ENCODE results near the gene RHOC.

RHOC gene

DNA sequence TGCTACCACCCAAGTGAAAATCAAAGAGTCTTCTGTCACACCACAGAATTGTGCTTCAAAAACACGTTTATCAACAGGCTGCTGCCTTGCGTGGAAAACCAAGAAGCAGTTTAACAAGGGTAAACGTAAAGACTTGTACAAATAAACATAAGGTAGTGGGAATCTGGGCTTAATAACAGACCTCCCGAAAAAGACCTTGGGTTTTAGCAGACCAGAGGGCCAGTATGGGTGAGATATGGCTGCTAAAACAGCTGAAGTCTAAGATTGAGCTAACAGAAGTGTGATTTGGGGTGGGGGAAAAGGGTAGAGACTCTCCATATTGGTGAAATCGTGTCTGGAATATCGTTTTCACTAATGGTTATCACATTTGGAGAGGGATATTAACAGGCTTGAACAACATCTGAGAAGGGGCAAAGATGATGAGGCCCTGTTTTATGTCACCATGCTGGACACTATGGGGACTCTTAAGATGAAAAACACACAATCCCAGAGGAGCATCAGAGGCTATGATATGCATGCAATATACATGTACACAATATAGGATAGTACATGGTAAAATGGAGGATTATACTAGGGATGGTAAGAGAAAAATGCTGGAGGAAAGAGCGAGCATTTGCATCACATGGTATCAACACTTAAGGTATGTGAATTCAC, 31.1 kb downstream of the RHOC start:
- no peak for DNase-seq

DNA sequence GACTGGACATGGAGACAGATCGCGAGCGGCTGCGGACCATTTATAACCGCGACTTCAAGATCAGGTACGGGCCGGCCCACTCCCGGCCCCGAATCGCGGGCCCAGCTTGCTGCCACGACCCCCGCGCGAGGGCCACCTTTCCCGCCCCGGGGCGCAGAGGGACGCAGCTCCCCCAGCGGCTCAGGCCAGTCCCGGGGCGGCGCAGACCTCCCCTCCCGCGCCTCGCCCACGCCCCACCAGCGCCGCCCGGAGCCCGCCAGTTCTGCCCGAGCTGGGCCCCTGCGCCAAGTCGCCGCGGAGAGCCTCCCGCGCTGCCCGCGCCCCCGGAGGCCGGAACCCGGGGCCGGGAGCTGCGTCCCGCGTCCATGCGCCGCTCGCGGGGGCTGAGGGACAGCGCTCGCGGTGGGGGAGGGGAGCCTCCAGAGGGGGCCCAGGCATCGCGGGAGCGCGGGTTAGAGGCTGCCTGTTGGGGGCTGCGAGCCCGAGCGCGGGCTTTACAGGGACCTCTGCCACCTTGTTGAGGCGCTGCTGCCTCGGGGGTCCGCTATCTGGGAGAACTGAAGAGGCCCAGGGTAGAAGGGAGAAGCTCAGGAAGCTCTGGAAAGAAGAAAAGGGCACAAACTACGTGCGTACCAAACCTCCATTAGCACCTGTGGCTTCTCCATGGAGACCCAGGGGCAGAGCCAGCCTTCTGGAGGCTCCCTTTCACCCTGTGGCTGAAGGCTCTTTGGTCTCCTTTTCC, 31.8 kb downstream of the RHOC start:
- DNase-seq, result peak in 1 of 2 experiments; percentile 22

DNA sequence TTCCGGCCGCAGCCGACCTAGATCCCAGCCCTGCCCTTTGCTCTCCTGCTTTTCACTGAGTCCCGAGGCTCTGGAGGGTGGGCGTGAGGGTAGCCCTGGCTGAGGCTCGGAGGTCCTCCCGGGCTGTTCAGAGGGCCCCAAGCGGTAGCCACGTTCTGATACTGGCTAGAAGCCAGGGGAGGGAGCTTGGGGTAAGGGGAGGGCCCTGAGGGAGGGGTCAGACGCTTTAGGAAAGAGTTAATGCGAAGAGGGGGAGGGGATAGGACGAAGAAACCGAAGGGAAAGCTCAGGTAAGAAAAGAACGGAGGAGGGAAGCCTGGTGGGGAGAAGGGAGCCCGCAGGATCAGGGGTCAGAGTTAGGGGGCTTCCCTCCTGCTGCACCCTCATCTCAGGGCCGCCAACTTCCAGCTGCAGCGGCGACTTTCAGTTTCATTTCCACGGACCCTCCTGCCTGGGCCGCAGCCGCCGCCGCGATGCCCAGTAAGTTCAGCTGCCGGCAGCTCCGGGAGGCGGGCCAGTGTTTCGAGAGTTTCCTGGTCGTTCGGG, 32.4 kb downstream of the RHOC start, which contains the start of gene MOV10:
Gene MOV10, plus strand, starts transcription at position 220 of the 546 bp plus-strand sequence. Its CDS starts 254 bp downstream, at position 474.
- DNase-seq, result peak; percentile 19 to 29

DNA sequence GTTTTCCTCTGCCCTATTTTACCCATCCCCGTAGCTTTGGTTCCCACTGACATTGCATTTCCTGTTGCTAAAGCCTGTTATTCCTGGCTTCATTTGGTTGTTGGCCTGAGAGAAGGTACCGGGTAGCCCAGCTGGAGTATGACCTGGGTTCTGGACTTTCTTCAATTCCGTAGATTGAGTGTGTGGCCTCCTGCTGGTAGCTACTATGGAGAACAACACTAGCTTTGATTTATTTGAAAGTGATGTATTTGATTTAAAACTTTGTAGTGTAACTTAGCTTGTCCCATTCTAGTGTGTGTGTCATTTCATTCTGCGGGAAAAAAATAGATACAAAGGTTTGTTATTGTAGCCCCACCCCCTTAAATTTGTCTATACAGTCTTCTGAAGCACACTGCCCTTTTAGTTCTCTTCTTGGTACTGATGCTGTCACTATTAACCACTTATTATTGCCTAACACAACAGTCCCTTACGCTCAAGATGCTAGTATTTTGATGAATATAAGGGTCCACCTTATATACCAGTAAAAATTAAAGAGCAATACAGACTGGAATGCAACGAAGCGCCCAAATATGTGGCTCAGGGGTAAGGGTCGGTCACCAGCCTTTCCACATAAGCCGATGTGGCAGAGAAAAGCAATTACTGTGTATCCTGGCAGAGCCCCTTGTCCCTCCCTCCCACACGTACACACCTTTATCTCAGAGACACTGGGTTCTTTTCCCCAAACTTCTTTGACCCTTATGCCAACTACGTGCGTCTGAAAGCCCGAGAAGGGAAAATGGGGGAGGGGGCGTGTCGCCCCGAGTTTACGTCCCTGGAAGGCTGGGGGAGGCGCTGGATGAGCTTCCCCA, 33.1 kb downstream of the RHOC start:
- DNase-seq, result no peak

GRCh38 chr1:112672842-112673241, 34.1 kb downstream of the RHOC start:
- DNase-seq, result no peak

- no peak for DNase-seq
Measured at GRCh38 chr1:112672009-112672408, 34.9 kb downstream of the RHOC start.

- no peak for DNase-seq
Measured at GRCh38 chr1:112666946-112667345, 40.0 kb downstream of the RHOC start.

GRCh38 chr1:112665857-112666256, 41.1 kb downstream of the RHOC start:
- no peak for DNase-seq

- no peak for DNase-seq
Measured at GRCh38 chr1:112651205-112651604, 55.7 kb downstream of the RHOC start.
